MV-4-11 (cell line): ENCODE measurements around the gene DHX15.
A peak's percentile ranks its signal among the peaks of the same experiment; 100 is the strongest.

Source experiments
- DNase-seq: peaks from one replicate; lab custom pipeline; 2025; lab: John Stamatoyannopoulos, UW

Gene DHX15

DNA sequence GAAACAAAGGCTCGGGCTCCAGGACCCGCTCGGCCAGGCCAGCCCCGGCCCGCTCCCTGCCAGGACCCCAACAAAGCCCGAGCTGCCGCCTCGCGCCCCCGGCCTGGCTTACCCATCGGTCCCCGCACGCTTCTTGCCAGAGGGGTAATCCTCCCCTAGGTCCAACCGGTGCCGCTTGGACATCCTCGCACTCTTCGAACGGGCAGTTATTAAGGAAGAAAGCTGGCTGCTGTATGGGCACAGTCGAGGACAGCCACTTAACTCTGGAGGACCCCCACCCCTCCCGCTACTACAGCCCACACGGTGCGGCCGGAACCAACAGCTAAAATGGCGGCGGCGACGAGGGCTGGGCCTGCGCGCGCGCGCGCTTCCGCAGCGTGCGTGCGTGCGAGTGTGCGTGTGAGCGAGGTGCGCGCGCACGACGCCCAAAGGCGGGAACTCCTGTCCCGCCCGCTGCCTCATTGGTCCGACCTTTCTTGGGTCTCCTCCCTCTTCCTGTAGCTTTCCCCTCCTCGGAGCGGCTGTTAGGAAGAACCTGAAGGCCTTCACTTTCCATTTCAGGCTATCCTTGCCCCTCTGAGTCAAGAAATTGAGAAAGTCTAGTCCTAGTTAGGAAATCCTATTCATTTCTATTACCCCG, at the start of gene DHX15:
Gene DHX15, minus strand, starts transcription at position 344 of the 640 bp plus-strand sequence. Its CDS starts 161 bp downstream, at position 183.
- peak; percentile 97 for DNase-seq

GRCh38 chr4:24632011-24632410, 47.7 kb upstream of the DHX15 start:
- no peak for DNase-seq

DNA sequence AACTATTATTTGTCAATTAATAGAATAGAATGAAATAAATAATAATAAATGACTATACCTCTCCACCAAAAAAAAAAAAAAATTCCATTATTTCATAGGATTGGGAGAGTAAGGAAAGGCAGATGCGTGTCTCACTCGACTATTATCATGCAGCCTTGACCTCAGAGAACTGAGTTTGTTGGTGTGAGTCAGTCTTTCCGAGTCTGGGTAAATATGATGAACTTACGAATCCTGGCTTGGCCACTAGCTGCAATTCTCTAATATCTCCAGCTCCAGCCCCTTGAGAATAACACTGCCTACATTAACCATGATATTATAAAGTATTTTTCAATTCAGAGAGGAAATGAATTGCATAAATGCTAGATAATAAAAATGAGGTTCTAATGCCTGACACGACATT, 46.6 kb upstream of the DHX15 start:
- DNase-seq: no peak

DNA sequence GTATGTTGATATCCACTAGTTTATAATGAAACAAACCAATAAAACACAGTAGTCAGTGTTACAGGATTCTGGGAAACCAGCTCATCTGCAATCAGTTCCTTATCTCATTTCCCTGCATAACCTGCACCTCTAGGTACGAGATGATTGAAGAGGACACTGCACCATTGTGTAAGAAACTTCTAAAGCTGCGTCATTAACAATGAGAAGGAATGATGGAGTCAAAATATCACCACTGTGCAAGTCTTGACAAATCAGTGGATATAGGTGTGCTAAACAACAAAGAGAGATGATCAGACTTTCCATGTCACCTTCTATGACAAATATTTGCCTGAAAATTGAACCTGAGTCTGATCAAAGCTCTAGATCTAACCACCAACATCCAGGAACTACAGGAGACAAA, 40.7 kb upstream of the DHX15 start:
- no peak for DNase-seq

DNA sequence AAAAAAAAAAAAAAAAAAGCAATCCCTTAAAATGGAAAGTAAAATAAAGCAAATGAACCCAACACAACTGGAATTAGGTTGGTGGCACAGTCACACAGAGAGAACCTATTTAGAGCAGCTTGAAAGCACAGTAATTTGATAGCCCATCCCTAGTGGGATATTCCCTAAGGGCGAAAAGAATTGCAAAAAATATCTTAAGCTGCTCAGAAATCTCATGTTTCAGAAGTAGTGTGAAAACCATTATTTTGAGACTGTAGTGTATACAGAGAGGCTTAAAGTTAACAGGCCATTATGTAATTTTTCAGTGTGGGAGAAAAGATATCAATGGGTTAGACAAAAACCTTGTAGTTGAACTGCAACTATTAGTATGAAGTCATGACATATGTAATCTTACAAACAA, 40.0 kb upstream of the DHX15 start:
- DNase-seq: no peak

DNA sequence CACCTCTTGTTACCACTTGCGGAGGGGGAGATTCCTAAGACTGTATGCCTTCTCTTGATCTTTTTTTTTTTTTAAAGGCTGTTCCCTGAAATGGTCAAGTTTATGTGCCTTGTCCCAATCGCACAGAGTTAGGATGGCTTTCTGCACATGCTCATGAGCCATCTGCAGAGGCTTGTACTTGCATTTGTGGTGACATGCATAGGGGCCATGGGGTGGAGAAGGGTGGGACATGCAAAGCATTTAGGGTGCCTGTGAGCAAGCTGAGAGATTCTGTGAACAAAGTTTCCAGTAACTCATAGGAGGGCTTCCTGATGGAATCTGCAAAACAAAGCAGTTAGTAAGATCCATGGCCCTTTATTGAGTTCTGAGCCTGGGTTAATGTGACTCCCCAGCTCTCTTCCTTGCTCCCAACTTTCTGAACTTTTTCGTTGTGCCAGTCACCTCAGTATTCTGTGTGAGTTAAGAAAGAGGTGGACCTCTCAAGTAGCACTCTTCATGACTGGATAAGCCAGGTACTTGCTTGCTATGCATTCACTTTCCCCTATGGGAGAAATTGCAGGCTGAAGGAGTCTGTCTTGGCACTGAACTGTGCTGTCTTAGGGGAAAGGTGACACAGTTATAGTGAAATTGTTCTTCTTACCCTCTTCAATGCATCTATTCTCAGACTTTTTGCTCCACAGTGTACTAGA, 37.9 kb upstream of the DHX15 start:
- no peak for DNase-seq

DNA sequence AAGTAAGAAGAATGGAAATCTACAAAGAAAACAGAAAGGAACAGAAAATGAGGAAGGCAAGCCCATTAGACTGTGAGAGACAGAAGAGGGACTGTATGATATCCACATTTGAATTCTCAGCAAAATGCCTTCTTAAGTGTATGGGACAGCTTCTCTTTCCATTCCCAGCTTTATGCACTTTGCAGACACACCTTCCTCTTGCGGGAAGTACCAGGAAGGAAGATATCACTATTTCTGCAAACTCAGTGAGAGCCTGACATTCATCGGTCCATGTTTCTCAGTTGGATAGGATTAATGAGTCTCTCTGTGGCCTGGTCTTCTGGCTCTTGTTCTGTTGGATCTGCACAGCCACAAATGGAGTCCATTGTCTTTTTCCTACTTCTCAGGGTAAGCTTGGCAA, 31.6 kb upstream of the DHX15 start:
- DNase-seq: no peak

DNA sequence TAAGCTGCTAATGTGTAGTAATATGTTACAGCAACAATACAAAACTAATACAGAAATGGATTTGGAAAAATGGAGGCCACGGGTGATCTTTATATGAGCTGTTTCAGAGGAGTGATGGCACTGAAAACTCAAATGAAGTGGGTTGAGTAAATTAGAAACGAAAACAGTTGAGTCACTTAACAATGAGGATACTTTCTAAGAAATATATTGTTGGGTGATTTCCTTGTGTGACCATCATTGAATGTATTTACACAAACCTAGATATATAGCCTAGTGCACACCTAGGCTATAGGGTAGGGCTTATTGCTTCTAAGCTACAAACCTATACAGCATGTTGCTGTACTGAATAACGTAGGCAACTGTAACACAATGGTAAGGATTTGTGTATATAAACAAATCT, 30.5 kb upstream of the DHX15 start:
- DNase-seq: no peak

DNA sequence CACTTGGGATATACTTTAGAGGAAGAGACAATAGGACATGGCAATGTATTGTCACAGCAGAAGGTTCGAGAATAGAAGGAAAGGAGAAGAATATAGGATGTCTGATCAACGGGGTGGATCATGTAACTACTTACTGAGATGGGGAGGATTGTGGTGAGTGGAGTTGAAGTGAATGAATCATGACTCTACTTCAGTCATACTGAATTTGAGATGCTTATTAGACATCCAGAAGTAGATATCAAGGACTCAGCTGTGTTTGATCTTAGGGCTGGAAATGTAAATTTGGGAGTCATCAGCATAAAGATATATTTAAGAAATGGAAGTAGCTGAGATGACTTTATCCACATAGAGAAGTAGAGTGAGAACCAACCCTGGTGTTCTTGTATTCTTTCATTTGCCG, 29.1 kb upstream of the DHX15 start:
- no peak for DNase-seq

DNA sequence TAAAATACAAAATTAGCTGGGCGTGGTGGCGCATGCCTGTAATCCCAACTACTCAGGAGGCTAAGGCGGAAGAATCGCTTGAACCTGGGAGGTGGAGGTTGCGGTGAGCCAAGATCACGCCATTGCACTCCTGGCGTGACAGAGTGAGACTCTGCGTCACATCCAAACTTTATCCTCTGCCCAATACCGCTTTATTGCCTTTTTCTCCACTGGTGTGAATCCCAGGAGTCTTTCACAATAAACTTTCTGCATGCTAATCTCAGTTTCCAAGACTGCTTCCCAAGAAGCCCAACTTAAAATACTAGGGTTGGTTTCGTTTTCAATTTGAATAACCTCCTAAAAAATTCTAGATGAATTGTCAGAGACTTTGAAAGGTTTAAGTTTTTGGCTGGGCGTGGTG, 27.2 kb upstream of the DHX15 start:
- DNase-seq: no peak

DNA sequence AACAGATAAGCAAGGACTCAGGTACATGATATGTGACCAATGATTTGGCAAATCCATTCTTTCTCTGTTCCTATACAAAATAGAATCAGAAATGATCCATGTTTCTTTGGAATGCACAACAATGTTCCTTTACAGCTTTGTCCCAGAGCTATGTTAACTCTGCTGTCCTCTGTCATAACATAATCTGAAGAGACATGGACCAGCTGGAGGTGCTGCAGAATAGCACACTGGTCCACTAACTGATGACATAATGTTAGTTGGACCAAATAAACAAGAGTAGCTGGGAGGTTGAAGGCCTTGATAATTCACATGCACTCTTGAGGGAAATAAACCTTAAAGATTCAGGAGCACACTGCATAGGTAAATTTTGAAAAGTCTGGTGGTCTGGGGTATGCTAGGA, 23.0 kb upstream of the DHX15 start:
- no peak for DNase-seq

GRCh38 chr4:24605216-24605615, 20.9 kb upstream of the DHX15 start:
- peak; percentile 36 for DNase-seq

DNA sequence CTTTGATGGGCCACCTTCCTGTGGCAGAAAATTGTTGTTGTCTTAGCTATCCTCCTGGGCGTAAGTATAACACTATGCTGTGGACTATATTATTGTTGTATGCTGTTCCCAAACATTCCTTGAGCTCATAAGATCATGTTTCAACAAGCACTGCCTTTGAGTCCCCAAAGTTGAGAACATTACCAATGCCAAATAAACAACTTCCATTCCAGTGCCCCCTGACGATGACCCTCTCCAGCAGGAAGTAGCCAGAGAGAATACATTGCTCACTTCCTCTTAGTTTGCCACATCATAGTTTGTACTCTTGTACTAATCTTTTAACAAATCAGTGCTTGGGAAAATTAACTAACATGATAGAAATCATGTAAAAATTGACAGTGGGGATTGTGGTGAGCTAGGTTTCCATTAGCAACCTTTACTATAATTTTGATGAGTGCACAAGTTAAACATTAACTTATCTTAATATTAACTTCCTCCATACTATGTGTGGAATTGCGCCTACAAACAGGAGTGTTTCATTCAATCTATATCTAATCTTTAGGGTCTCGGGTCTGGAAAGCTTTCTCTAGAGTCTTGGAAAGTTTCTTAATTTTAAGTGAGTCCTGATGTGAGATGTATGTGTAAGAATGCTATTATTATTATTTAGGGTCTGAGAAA, 20.3 kb upstream of the DHX15 start:
- peak; percentile 29 for DNase-seq

GRCh38 chr4:24603343-24603742, 19.0 kb upstream of the DHX15 start:
- DNase-seq: no peak

- no peak for DNase-seq
These were observed 16.8 kb upstream of the DHX15 start for GRCh38 chr4:24601121-24601520.

- no peak for DNase-seq
These were observed 14.9 kb upstream of the DHX15 start for GRCh38 chr4:24599275-24599674.

DNA sequence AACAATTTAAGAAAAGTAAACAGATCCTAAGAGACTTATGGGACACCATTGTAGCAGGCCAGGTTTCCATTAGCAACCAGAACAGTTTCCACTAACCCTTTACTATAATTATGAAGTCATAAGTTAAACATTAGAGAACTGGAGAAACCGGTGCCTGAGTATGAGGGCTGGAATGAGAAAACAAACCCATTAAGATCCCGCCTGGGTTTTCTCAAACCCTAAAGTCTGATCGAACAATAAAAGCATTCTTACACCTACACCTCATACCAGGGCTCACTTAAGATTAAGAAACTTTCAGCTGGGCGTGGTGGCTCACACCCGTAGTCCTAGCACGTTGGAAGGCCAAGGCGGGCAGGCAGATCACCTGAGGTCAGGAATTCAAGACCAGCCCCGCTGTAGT, 13.7 kb upstream of the DHX15 start:
- no peak for DNase-seq

DNA sequence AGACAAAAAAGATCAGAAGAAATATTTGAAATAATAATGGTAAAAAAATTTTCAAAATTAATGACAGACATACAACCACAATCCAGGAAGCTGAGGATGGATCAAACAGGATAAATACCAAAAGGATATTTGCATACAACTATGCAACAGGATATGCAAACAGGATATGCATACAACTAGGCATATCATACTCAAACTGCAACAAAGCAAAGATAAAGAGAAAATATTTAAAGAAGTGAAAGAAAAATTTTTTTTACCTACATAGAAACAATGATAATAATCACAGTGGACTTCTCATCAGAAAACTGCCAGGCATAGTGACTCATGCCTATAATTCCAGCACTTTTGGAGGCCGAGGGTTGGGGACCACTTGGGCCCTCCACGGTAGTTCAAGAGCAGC, 11.3 kb upstream of the DHX15 start:
- DNase-seq: no peak

DNA sequence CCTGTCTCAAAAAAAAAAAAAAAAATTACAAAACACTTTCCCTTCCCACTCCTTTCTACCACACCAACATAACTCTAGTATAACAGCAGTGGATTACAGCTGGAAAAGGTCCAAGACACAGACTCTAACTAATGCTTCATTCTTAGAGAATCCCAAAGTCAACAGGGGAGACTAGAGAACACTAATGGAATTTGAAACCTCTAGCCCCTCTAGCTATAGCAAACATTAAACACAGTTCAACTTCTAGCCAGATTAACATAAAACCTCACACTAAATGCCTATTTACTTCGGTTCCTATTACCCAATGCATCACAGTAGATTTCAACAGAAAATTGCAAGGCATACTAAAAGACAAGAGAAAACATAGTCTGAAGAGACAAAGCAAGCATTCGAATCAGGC, 10.5 kb upstream of the DHX15 start:
- DNase-seq: no peak

DNA sequence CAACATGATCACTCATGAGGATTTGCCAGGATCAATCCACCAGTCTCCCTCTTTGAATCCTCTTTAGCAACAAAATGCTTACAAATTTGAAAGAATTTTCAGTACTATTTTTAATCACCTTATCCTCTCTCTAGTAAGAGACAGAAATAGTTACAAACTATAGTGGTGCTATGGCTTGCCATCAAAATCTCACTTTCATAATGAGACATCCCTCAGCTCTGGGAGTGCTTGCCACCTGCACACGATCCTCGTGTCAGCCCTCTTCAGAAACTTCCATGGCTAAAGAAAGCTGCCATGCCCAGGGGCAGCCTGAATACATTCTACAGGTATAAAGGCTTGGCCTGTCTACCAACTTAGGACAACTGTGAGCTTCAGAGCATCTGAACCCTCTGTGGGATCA, 5.1 kb upstream of the DHX15 start:
- no peak for DNase-seq

GRCh38 chr4:24588216-24588954, 4.0 kb upstream of the DHX15 start:
- DNase-seq: no peak

GRCh38 chr4:24583451-24584210, 723 bp downstream of the DHX15 start:
- peak; percentile 47 for DNase-seq
